HG03103 (cell line): Measurements from ENCODE around the gene SDHAF3.
"Not testable (repeated sequence)": the region's sequence is repeated elsewhere in the genome, so short reads cannot be mapped to it uniquely, and the experiment has no call there.

Experiments used
- ATAC-seq: cut with Tn5 transposase; IDR thresholded peaks from one replicate; pipeline ENCODE4 v1.9.1; 2021; ENCODE audit warnings: low read depth; ENCODE audit not compliant: unreplicated experiment

Gene SDHAF3

GRCh38 chr7:97120713-97121457 lies 3.4 kb downstream of the SDHAF3 start:
- ATAC-seq, result no peak

GRCh38 chr7:97123115-97123514 lies 5.6 kb downstream of the SDHAF3 start:
- not testable (repeated sequence) for ATAC-seq

GRCh38 chr7:97126483-97127171 lies 9.1 kb downstream of the SDHAF3 start:
- ATAC-seq, result no peak

- no peak for ATAC-seq
Measured at GRCh38 chr7:97128736-97129135, 11.2 kb downstream of the SDHAF3 start.

- ATAC-seq, result no peak
Measured at GRCh38 chr7:97130417-97131139, 13.1 kb downstream of the SDHAF3 start.

- no peak for ATAC-seq
Measured at GRCh38 chr7:97133159-97133558, 15.7 kb downstream of the SDHAF3 start.

- no peak for ATAC-seq
Measured at GRCh38 chr7:97138830-97139229, 21.3 kb downstream of the SDHAF3 start.

GRCh38 chr7:97145068-97145467 lies 27.6 kb downstream of the SDHAF3 start:
- ATAC-seq, result no peak

- ATAC-seq, result no peak
Measured at GRCh38 chr7:97149843-97150242, 32.3 kb downstream of the SDHAF3 start.

GRCh38 chr7:97155897-97156418 lies 38.5 kb downstream of the SDHAF3 start:
- ATAC-seq, result no peak

- not testable (repeated sequence) for ATAC-seq
Measured at GRCh38 chr7:97159984-97160383, 42.5 kb downstream of the SDHAF3 start.

GRCh38 chr7:97161609-97162008 lies 44.1 kb downstream of the SDHAF3 start:
- ATAC-seq, result not testable (repeated sequence)

- ATAC-seq, result no peak
Measured at GRCh38 chr7:97166308-97166707, 48.8 kb downstream of the SDHAF3 start.

GRCh38 chr7:97167176-97167575 lies 49.7 kb downstream of the SDHAF3 start:
- ATAC-seq, result no peak

GRCh38 chr7:97167749-97168148 lies 50.3 kb downstream of the SDHAF3 start:
- ATAC-seq, result no peak

- no peak for ATAC-seq
Measured at GRCh38 chr7:97174303-97174702, 56.8 kb downstream of the SDHAF3 start.

GRCh38 chr7:97179454-97180104 lies 62.1 kb downstream of the SDHAF3 start:
- ATAC-seq, result peak; percentile 79

- no peak for ATAC-seq
Measured at GRCh38 chr7:97187067-97187466, 69.6 kb downstream of the SDHAF3 start.

- ATAC-seq, result not testable (repeated sequence)
Measured at GRCh38 chr7:97196174-97196573, 78.7 kb downstream of the SDHAF3 start.

- no peak for ATAC-seq
Measured at GRCh38 chr7:97198596-97198995, 81.1 kb downstream of the SDHAF3 start.

GRCh38 chr7:97200018-97200417 lies 82.5 kb downstream of the SDHAF3 start:
- ATAC-seq, result no peak
